Measurements from ENCODE around the gene TMEM42. TPM values are rescaled to one million over a fixed set of nuclear protein-coding genes. Genes with fewer than 3 reads are reported as not detected.
A peak's percentile ranks its signal among the peaks of the same experiment; 100 is the strongest.

TMEM42 gene
- total and polyA plus RNA-seq, 2 of the 4 experiments (the other 2 are of a cell fraction), result 13.1 to 24.7 TPM

GRCh38 chr3:44913868-44914468, 52.3 kb downstream of the TMEM42 start:
- Histone ChIP-seq H3K14ac (replicated peaks; ENCODE audit: low read depth, low read length) (no peak overlapping the region), H2AK5ac (ENCODE audit: low read depth, low read length) (no peak overlapping the region), H2BK5ac (ENCODE audit: low read depth, low read length, poor library complexity, severe bottlenecking) (no peak overlapping the region), H4K20me1 (ENCODE audit: insufficient read depth, low read length) (no peaks in the 10 kb centered on the region), H3K18ac (ENCODE audit: low read depth, low read length) (no peak overlapping the region), H3K27ac (ENCODE audit: insufficient read depth, low read length) (no peak overlapping the region), H4K91ac (ENCODE audit: insufficient read depth, low read depth, low read length) (no peak overlapping the region), H4K8ac (ENCODE audit: low read depth in 2 of 2, low read length in 2 of 2) (no peak overlapping the region), H2BK120ac (ENCODE audit: low read depth, low read length) (no peak overlapping the region), H2AFZ (replicated peaks; ENCODE audit: low read length, poor library complexity) (peak overlapping the region; percentile 78), H3K4me3 (ENCODE audit: insufficient read depth, low read depth, low read length) (no peak overlapping the region), H2BK15ac (ENCODE audit: low read depth, low read length) (no peak overlapping the region), H2AK9ac (replicated peaks; ENCODE audit: low read depth, low read length, poor library complexity) (peak overlapping the region; percentile 79), H3K4me2 (ENCODE audit: low read depth, low read length) (no peak overlapping the region), H3K27me3 (ENCODE audit: control insufficient read depth, insufficient read depth, low read length) (no peaks in the 10 kb centered on the region; the same call in 1 of the 2 replicates), H3K36me3 (ENCODE audit: control insufficient read depth, insufficient read depth, low read length) (peaks cover 4% of the 10 kb centered on the region; the same call in 1 of the 2 replicates), H3K56ac (ENCODE audit: extremely low read depth, insufficient read depth, low read length) (no peak overlapping the region), H4K5ac (ENCODE audit: low read depth, low read length) (no peak overlapping the region), H3K23ac (ENCODE audit: low read depth, low read length) (no peak overlapping the region), H3K79me1 (ENCODE audit: low read depth in 1 of 2, low read length in 2 of 2) (no peaks in the 10 kb centered on the region), H3K9ac (ENCODE audit: low read depth, low read length) (no peak overlapping the region), H3K9me1 (ENCODE audit: insufficient read depth, low read length) (no peaks in the 10 kb centered on the region), H3K9me3 (ENCODE audit: control insufficient read depth, insufficient read depth, low read length) (no peaks in the 10 kb centered on the region), H3K4me1 (ENCODE audit: control insufficient read depth, insufficient read depth, low read length) (no peaks in the 10 kb centered on the region), H2BK20ac (ENCODE audit: low read depth, low read length) (no peak overlapping the region), H3K4ac (ENCODE audit: low read depth, low read length) (no peak overlapping the region)
- ChIA-PET POLR2A (ENCODE audit: unreplicated experiment) (no interaction called here), CTCF (interaction anchor here (0.6 to 1.0 kb wide), 3 partner anchors 10 to 821 kb away, joined by 3 to 4 read pairs (median 3); no protein-coding TSS in a partner anchor)
- BruUV-seq (replicated peaks), result no TSS peak
- DNase-seq, result peak; percentile 69
- WGBS, 2 experiments (ENCODE audit: extremely low coverage in 2 of 2, insufficient read length in 1 of 2), result 17% methylated on average over 2 of the region's 4 CpGs; no CpG with 5 or more reads in 1 of the 2 experiments
- TF ChIP-seq, protein P1, sequence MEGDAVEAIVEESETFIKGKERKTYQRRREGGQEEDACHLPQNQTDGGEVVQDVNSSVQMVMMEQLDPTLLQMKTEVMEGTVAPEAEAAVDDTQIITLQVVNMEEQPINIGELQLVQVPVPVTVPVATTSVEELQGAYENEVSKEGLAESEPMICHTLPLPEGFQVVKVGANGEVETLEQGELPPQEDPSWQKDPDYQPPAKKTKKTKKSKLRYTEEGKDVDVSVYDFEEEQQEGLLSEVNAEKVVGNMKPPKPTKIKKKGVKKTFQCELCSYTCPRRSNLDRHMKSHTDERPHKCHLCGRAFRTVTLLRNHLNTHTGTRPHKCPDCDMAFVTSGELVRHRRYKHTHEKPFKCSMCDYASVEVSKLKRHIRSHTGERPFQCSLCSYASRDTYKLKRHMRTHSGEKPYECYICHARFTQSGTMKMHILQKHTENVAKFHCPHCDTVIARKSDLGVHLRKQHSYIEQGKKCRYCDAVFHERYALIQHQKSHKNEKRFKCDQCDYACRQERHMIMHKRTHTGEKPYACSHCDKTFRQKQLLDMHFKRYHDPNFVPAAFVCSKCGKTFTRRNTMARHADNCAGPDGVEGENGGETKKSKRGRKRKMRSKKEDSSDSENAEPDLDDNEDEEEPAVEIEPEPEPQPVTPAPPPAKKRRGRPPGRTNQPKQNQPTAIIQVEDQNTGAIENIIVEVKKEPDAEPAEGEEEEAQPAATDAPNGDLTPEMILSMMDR (conservative IDR thresholded peaks at IDR 0.05; ENCODE audit: low read depth, low read length), result peak; percentile 79
- TF ChIP-seq RAD21 (IDR thresholded peaks at IDR 0.05; ENCODE audit: low read length), result peak; percentile 92
- TF ChIP-seq CEBPB (IDR thresholded peaks at IDR 0.05; ENCODE audit: low read depth, low read length), result no peak
- peak; percentile 87 for TF ChIP-seq SMC3 (IDR thresholded peaks at IDR 0.05; ENCODE audit: low read depth, low read length)
- ATAC-seq (ENCODE audit: low read depth), result peak; percentile 82
- intact Hi-C loops (cut with micrococcal nuclease), result loop anchor here (1.0 to 10.0 kb wide), 4 partner anchors 53 to 382 kb away; partner anchors contain the start of genes TMEM42 and ZNF35
- dilution Hi-C loops (cut with HindIII; ENCODE audit: low sequenced_read_pairs, unreplicated experiment), result no loop called here
- in situ Hi-C loops (cut with MboI; ENCODE audit: low sequenced_read_pairs), result no loop called here
